ENCODE data around the gene NANOS2. TPM values are rescaled to one million over a fixed set of nuclear protein-coding genes. Genes with fewer than 3 reads are reported as not detected.

The NANOS2 gene
- polyA plus RNA-seq (2011; rRNA removed) (not detected in 2 replicates), polyA minus RNA-seq (2011; rRNA and poly(A)+ RNA removed) (not detected in 2 replicates)

- CTCF ChIA-PET: no interaction called here
- POLR2A ChIA-PET: no interaction called here
- no peak within 1 kb of the TSS for H3K4me3 ChIP-seq (ENCODE audit: low read depth, low read length)
- H3K36me3 ChIP-seq (ENCODE audit: control insufficient read depth, insufficient read depth, low read length): no peaks in the 10 kb centered on the region
- H3K27me3 ChIP-seq (ENCODE audit: control insufficient read depth, insufficient read depth, low read length): peaks cover 6% of the 10 kb centered on the region
- DNase-seq (ENCODE audit: low read depth): no peak
- TF ChIP-seq CTCF (IDR thresholded peaks at IDR 0.05; ENCODE audit: insufficient read depth, low read depth, low read length): no peak
Observed at GRCh38 chr19:45913874-45914830, at the start of gene NANOS2. NANOS2 (minus strand) TSS chr19:45914778; CDS start chr19:45914693, 85 bp downstream.

GRCh38 chr19:45962021-45962420, 47.4 kb upstream of the NANOS2 start:
- H3K4me3 ChIP-seq (ENCODE audit: low read depth, low read length): no peak overlapping the region
- ChIA-PET POLR2A (no interaction called here), CTCF (no interaction called here)
- no peak for DNase-seq (ENCODE audit: low read depth)
- peaks cover 13% of the 10 kb centered on the region for H3K27me3 ChIP-seq (ENCODE audit: control insufficient read depth, insufficient read depth, low read length)
- no peak for TF ChIP-seq CTCF (IDR thresholded peaks at IDR 0.05; ENCODE audit: insufficient read depth, low read depth, low read length)
- no peaks in the 10 kb centered on the region for H3K36me3 ChIP-seq (ENCODE audit: control insufficient read depth, insufficient read depth, low read length)

GRCh38 chr19:45960595-45961235, 46.1 kb upstream of the NANOS2 start:
- CTCF ChIA-PET: interaction anchor here (0.9 to 1.3 kb wide), 2 partner anchors 10 to 14 kb away, joined by 3 to 5 read pairs; no protein-coding TSS in a partner anchor
- TF ChIP-seq CTCF (IDR thresholded peaks at IDR 0.05; ENCODE audit: insufficient read depth, low read depth, low read length): no peak
- DNase-seq (ENCODE audit: low read depth): no peak
- POLR2A ChIA-PET: no interaction called here
- Histone ChIP-seq H3K36me3 (ENCODE audit: control insufficient read depth, insufficient read depth, low read length) (no peaks in the 10 kb centered on the region), H3K27me3 (ENCODE audit: control insufficient read depth, insufficient read depth, low read length) (peaks cover 11% of the 10 kb centered on the region), H3K4me3 (ENCODE audit: low read depth, low read length) (no peak overlapping the region)

- Histone ChIP-seq H3K36me3 (ENCODE audit: control insufficient read depth, insufficient read depth, low read length) (no peaks in the 10 kb centered on the region), H3K4me3 (ENCODE audit: low read depth, low read length) (no peak overlapping the region), H3K27me3 (ENCODE audit: control insufficient read depth, insufficient read depth, low read length) (peaks cover 9% of the 10 kb centered on the region)
- DNase-seq (ENCODE audit: low read depth): no peak
- CTCF ChIA-PET: no interaction called here
- POLR2A ChIA-PET: no interaction called here
- TF ChIP-seq CTCF (IDR thresholded peaks at IDR 0.05; ENCODE audit: insufficient read depth, low read depth, low read length): no peak
Observed at GRCh38 chr19:45959517-45960025, 45.0 kb upstream of the NANOS2 start.
